ENCODE results near the gene NDUFB4.
A peak's percentile ranks its signal among the peaks of the same experiment; 100 is the strongest.

Gene NDUFB4

DNA sequence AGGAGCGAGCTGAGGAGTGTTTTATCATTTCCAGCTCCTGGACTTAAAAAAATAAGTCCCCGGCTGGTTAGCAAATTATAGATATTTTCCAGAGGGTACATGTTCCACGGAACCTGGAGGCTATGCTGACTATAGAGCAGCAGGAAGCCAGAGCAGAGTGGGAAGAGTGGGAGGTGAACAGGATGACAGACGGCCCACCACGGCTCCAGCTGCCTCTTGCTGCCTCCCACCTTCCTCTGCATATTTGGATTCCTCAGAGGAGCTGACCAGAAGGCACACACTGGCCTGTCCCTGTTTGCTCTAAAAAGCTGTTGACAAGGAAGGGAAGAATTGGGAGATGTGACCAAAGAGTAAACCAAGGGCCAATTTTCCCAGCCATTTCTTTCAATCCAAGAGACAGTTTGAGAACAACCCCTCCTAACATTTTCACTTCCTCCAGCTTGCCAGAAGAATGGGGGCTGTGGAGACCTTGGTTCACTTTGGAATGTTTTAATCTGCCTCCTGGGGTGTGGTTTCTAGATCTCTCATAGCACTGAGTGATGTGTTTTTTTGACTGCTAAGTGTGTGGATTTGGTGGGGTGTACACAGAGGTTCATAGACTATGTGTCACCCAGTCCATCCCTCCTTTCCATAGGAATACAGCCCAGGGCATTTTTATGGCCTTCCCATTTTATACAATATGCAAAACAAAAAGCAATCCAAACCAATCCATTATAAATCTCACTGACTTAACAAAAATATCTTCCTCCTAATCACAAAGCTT lies 49.1 kb downstream of the NDUFB4 start:
- Histone ChIP-seq H3K4me2 (ENCODE audit: low read length) (no peak overlapping the region), H3K9ac (ENCODE audit: low read length) (no peak overlapping the region), H2BK15ac (replicated peaks; ENCODE audit: low read depth) (no peak overlapping the region), H3K4me3 (ENCODE audit: low read length) (no peak overlapping the region), H3K27me3 (ENCODE audit: insufficient read depth, low read length, poor library complexity) (no peaks in the 10 kb centered on the region), H3K4ac (ENCODE audit: low read depth, low read length) (no peak overlapping the region), H4K5ac (ENCODE audit: low read length) (no peak overlapping the region), H3K56ac (ENCODE audit: low read length) (peak overlapping the region; percentile 6), H3K36me3 (ENCODE audit: control insufficient read depth, insufficient read depth, low read length) (no peaks in the 10 kb centered on the region), H3K79me1 (ENCODE audit: low read length) (no peaks in the 10 kb centered on the region), H3K23ac (ENCODE audit: low read length) (no peak overlapping the region), H3K18ac (ENCODE audit: low read length) (no peak overlapping the region), H3K27ac (ENCODE audit: low read depth, low read length) (no peak overlapping the region), H2BK5ac (ENCODE audit: low read length) (no peak overlapping the region), H3K79me2 (ENCODE audit: control insufficient read depth, insufficient read depth, low read length) (no peaks in the 10 kb centered on the region), H4K8ac (ENCODE audit: low read depth, low read length) (no peak overlapping the region), H3K4me1 (ENCODE audit: control insufficient read depth, low read depth, low read length) (peaks cover 6% of the 10 kb centered on the region), H2BK120ac (ENCODE audit: low read depth, low read length) (no peak overlapping the region), H2AK5ac (ENCODE audit: low read length) (no peak overlapping the region)
- peak; percentile 42 for DNase-seq
- no CpG with 5 or more reads among the region's 5 CpGs for WGBS (ENCODE audit: extremely low coverage, insufficient coverage, low lambda C conversion rate)

DNA sequence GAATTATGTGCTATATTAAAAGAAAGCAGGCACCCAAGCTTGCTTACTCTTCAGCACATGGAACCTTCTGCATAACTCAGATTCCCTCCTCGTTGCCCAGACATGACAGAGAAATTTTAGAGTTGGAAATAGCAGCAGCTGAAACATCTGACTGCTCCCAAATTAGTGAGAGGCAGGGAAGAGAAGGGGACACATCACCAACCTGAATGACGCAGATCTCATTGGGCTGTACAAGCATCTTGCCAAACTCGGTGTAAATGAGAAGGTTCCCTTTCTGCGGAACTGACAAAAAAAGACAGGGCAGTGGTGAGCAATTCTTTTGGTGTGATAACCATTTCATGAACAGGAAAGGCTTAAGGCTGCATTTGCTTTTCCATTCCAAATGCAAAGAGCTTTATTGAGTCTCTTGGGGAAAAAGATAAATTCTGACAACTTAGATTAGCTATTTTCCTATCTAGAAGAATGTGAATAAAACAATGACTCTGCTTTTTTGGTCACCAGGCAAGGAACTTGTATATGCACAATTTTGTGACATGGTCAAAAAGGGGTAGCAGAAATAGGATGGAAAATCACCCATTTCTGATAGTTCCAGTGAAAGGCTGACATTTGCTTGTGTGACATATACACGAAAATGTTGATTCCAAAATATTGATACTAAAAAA lies 50.8 kb downstream of the NDUFB4 start:
- H2AK5ac ChIP-seq (ENCODE audit: low read length) = no peak overlapping the region
- H3K23ac ChIP-seq (ENCODE audit: low read length) = no peak overlapping the region
- H3K27ac ChIP-seq (ENCODE audit: low read depth, low read length) = no peak overlapping the region
- no peak overlapping the region for H2BK5ac ChIP-seq (ENCODE audit: low read length)
- no CpG with 5 or more reads among the region's 5 CpGs for WGBS (ENCODE audit: extremely low coverage, insufficient coverage, low lambda C conversion rate)
- H2BK15ac ChIP-seq (replicated peaks; ENCODE audit: low read depth) = no peak overlapping the region
- H3K4me3 ChIP-seq (ENCODE audit: low read length) = no peak overlapping the region
- no peak overlapping the region for H3K18ac ChIP-seq (ENCODE audit: low read length)
- no peak overlapping the region for H3K4me2 ChIP-seq (ENCODE audit: low read length)
- no peaks in the 10 kb centered on the region for H3K27me3 ChIP-seq (ENCODE audit: insufficient read depth, low read length, poor library complexity)
- no peak overlapping the region for H4K8ac ChIP-seq (ENCODE audit: low read depth, low read length)
- H2BK120ac ChIP-seq (ENCODE audit: low read depth, low read length) = no peak overlapping the region
- no peaks in the 10 kb centered on the region for H3K79me2 ChIP-seq (ENCODE audit: control insufficient read depth, insufficient read depth, low read length)
- peak overlapping the region; percentile 41 for H3K4ac ChIP-seq (ENCODE audit: low read depth, low read length)
- H4K5ac ChIP-seq (ENCODE audit: low read length) = no peak overlapping the region
- H3K79me1 ChIP-seq (ENCODE audit: low read length) = no peaks in the 10 kb centered on the region
- H3K4me1 ChIP-seq (ENCODE audit: control insufficient read depth, low read depth, low read length) = peaks cover 6% of the 10 kb centered on the region
- H3K9ac ChIP-seq (ENCODE audit: low read length) = no peak overlapping the region
- no peaks in the 10 kb centered on the region for H3K36me3 ChIP-seq (ENCODE audit: control insufficient read depth, insufficient read depth, low read length)
- H3K56ac ChIP-seq (ENCODE audit: low read length) = no peak overlapping the region
- DNase-seq = no peak

DNA sequence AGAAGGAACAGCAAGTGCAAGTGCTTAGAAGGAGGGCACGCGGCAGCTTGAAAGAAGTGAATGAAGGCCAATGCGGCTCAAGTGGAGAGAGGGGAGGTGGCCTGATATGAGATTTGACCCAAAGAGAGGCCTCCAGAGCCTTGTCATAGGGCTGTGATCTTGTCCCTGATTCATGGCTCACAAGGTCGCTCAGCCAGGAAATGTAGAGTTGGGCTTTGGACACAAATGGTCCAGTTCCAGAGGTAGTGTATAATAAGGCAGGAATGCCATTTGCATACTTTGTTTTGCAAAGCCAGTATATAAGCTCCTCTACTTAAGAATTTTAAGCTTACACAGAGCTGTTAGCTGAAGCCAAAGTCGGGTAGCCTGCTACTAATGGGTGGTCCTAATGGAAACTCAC lies 52.2 kb downstream of the NDUFB4 start:
- H3K79me2 ChIP-seq (ENCODE audit: control insufficient read depth, insufficient read depth, low read length) = no peaks in the 10 kb centered on the region

DNA sequence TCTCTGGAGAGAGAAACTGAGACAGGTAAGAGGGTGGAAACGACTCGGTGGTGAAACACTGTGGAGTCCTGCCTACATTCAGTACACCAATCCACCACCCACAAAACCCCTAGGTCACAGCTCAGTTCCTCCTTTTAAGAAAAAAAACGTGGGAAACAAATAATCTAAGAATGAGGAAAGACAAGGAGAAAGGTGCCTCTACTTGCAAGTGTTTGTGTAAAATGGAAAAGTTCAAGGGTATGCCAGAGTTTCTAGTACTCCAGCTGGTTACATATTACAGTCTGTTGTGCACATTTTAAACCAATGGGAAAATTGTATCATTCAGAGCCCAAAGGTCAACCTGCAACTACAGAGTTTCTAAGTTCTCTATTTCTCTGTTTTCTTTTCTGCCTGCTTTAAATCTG lies 53.7 kb downstream of the NDUFB4 start:
- Histone ChIP-seq H3K4ac (ENCODE audit: low read depth, low read length) (no peak overlapping the region), H3K27ac (ENCODE audit: low read depth, low read length) (no peak overlapping the region), H3K4me1 (ENCODE audit: control insufficient read depth, low read depth, low read length) (peaks cover 4% of the 10 kb centered on the region), H2AK5ac (ENCODE audit: low read length) (no peak overlapping the region), H2BK5ac (ENCODE audit: low read length) (no peak overlapping the region), H4K5ac (ENCODE audit: low read length) (no peak overlapping the region), H2BK120ac (ENCODE audit: low read depth, low read length) (no peak overlapping the region), H3K79me2 (ENCODE audit: control insufficient read depth, insufficient read depth, low read length) (no peaks in the 10 kb centered on the region), H3K36me3 (ENCODE audit: control insufficient read depth, insufficient read depth, low read length) (no peaks in the 10 kb centered on the region), H4K8ac (ENCODE audit: low read depth, low read length) (no peak overlapping the region), H2BK15ac (replicated peaks; ENCODE audit: low read depth) (no peak overlapping the region), H3K23ac (ENCODE audit: low read length) (no peak overlapping the region), H3K4me3 (ENCODE audit: low read length) (no peak overlapping the region), H3K9ac (ENCODE audit: low read length) (no peak overlapping the region), H3K56ac (ENCODE audit: low read length) (no peak overlapping the region), H3K18ac (ENCODE audit: low read length) (no peak overlapping the region), H3K27me3 (ENCODE audit: insufficient read depth, low read length, poor library complexity) (no peaks in the 10 kb centered on the region), H3K79me1 (ENCODE audit: low read length) (no peaks in the 10 kb centered on the region), H3K4me2 (ENCODE audit: low read length) (no peak overlapping the region)
- WGBS (ENCODE audit: extremely low coverage, insufficient coverage, low lambda C conversion rate) = no CpG with 5 or more reads among the region's 3 CpGs
- DNase-seq = no peak

More for the DNA sequence above, 52.2 kb downstream of the NDUFB4 start:
- Histone ChIP-seq H3K23ac (ENCODE audit: low read length) (no peak overlapping the region), H3K4me1 (ENCODE audit: control insufficient read depth, low read depth, low read length) (peaks cover 6% of the 10 kb centered on the region), H3K36me3 (ENCODE audit: control insufficient read depth, insufficient read depth, low read length) (no peaks in the 10 kb centered on the region), H3K27me3 (ENCODE audit: insufficient read depth, low read length, poor library complexity) (no peaks in the 10 kb centered on the region), H3K4me3 (ENCODE audit: low read length) (no peak overlapping the region), H2BK5ac (ENCODE audit: low read length) (no peak overlapping the region), H2BK120ac (ENCODE audit: low read depth, low read length) (no peak overlapping the region), H3K27ac (ENCODE audit: low read depth, low read length) (no peak overlapping the region), H3K56ac (ENCODE audit: low read length) (no peak overlapping the region), H3K4ac (ENCODE audit: low read depth, low read length) (no peak overlapping the region), H3K79me1 (ENCODE audit: low read length) (no peaks in the 10 kb centered on the region), H2BK15ac (replicated peaks; ENCODE audit: low read depth) (no peak overlapping the region), H4K8ac (ENCODE audit: low read depth, low read length) (no peak overlapping the region), H4K5ac (ENCODE audit: low read length) (no peak overlapping the region), H3K4me2 (ENCODE audit: low read length) (no peak overlapping the region), H3K18ac (ENCODE audit: low read length) (no peak overlapping the region), H2AK5ac (ENCODE audit: low read length) (no peak overlapping the region), H3K9ac (ENCODE audit: low read length) (no peak overlapping the region)
- DNase-seq = no peak
- no CpG with 5 or more reads among the region's 5 CpGs for WGBS (ENCODE audit: extremely low coverage, insufficient coverage, low lambda C conversion rate)

DNA sequence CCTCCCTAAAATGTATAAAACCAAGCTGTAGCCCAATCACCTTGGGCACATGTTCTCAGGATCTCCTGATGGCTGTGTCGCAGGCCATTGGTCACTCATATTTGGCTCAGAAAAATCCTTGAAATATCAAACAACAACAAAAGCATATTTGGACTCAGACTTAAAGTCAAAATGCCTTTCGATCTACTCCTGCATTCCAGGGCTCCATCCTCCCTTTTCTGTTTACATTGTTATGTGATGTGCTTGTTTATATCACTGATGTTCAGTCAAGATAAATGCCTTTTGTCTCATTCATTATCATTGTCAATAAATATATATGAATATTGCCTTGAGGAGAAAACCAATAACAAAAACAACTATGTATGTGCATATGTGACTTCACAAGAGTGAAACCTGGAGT lies 54.2 kb downstream of the NDUFB4 start:
- H4K5ac ChIP-seq (ENCODE audit: low read length) = no peak overlapping the region
- no CpG with 5 or more reads among the region's 2 CpGs for WGBS (ENCODE audit: extremely low coverage, insufficient coverage, low lambda C conversion rate)
- H3K36me3 ChIP-seq (ENCODE audit: control insufficient read depth, insufficient read depth, low read length) = no peaks in the 10 kb centered on the region
- H3K79me1 ChIP-seq (ENCODE audit: low read length) = no peaks in the 10 kb centered on the region
- H3K27ac ChIP-seq (ENCODE audit: low read depth, low read length) = no peak overlapping the region
- H3K18ac ChIP-seq (ENCODE audit: low read length) = no peak overlapping the region
- no peak overlapping the region for H3K4me3 ChIP-seq (ENCODE audit: low read length)
- peaks cover 1% of the 10 kb centered on the region for H3K4me1 ChIP-seq (ENCODE audit: control insufficient read depth, low read depth, low read length)
- no peak overlapping the region for H3K23ac ChIP-seq (ENCODE audit: low read length)
- no peak overlapping the region for H2BK120ac ChIP-seq (ENCODE audit: low read depth, low read length)
- H2BK5ac ChIP-seq (ENCODE audit: low read length) = no peak overlapping the region
- H3K27me3 ChIP-seq (ENCODE audit: insufficient read depth, low read length, poor library complexity) = no peaks in the 10 kb centered on the region
- no peak overlapping the region for H2AK5ac ChIP-seq (ENCODE audit: low read length)
- no peak overlapping the region for H3K4ac ChIP-seq (ENCODE audit: low read depth, low read length)
- no peaks in the 10 kb centered on the region for H3K79me2 ChIP-seq (ENCODE audit: control insufficient read depth, insufficient read depth, low read length)
- H4K8ac ChIP-seq (ENCODE audit: low read depth, low read length) = no peak overlapping the region
- H2BK15ac ChIP-seq (replicated peaks; ENCODE audit: low read depth) = no peak overlapping the region
- no peak overlapping the region for H3K4me2 ChIP-seq (ENCODE audit: low read length)
- H3K56ac ChIP-seq (ENCODE audit: low read length) = no peak overlapping the region
- no peak overlapping the region for H3K9ac ChIP-seq (ENCODE audit: low read length)
- DNase-seq = no peak

All from mesendoderm (in vitro differentiated cells).